Kidney epithelial cell (primary cell): ENCODE results near the gene NR3C1. TPM values are rescaled to one million over a fixed set of nuclear protein-coding genes. Genes with fewer than 3 reads are reported as not detected.

Experiments
- DNase-seq: peaks from one replicate; pipeline ENCODE4 v3.0.0-alpha.2; 2010; ENCODE audit warnings: low read depth
- H3K27me3 ChIP-seq: 2 replicates; pipeline ENCODE4 v1.6.0; 2011; ENCODE audit warnings: low read length; ENCODE audit not compliant: control insufficient read depth, insufficient read depth
- H3K36me3 ChIP-seq: 2 replicates; pipeline ENCODE4 v1.5.1; 2011; ENCODE audit warnings: low read length; ENCODE audit not compliant: control insufficient read depth, insufficient read depth
- H3K4me3 ChIP-seq: 2 replicates; pipeline ENCODE4 v1.5.1; 2011; ENCODE audit warnings: low read depth, mild to moderate bottlenecking, control low read depth, low read length
- total RNA-seq: library from RNA; depleted of rRNA; stranded (reverse); fragments of >200 nt; gene quantifications from 2 replicates; pipeline ENCODE4 v1.2.3, GENCODE V29; 2015
- TF ChIP-seq, protein P1 (sequence below): IDR thresholded peaks from 2 replicates; pipeline ENCODE4 v1.5.1; 2011; ENCODE audit warnings: mild to moderate bottlenecking, moderate library complexity, low read length, control low read depth, inconsistent platforms; ENCODE audit not compliant: insufficient read depth, poor library complexity, severe bottlenecking

NR3C1 gene
- total RNA-seq, 1 donor from 2014 or later = 18.3 TPM

DNA sequence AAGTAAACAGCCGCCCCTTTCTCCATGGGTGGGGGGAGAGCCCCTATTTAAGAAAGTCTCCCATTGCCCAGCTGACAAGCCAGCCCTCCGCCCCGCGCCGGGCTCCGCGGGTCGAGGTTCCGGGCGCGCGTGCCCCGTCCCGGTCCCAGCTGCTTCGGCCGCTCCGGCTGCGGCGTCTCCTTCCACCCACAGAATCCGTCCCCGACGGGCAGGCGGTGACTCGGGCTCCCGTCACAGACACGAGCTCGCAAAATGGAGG lies 223 bp downstream of the NR3C1 start:
- no peaks in the 10 kb centered on the region for H3K27me3 ChIP-seq
- TF ChIP-seq, protein P1, sequence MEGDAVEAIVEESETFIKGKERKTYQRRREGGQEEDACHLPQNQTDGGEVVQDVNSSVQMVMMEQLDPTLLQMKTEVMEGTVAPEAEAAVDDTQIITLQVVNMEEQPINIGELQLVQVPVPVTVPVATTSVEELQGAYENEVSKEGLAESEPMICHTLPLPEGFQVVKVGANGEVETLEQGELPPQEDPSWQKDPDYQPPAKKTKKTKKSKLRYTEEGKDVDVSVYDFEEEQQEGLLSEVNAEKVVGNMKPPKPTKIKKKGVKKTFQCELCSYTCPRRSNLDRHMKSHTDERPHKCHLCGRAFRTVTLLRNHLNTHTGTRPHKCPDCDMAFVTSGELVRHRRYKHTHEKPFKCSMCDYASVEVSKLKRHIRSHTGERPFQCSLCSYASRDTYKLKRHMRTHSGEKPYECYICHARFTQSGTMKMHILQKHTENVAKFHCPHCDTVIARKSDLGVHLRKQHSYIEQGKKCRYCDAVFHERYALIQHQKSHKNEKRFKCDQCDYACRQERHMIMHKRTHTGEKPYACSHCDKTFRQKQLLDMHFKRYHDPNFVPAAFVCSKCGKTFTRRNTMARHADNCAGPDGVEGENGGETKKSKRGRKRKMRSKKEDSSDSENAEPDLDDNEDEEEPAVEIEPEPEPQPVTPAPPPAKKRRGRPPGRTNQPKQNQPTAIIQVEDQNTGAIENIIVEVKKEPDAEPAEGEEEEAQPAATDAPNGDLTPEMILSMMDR = no peak
- no peak for DNase-seq
- no peaks in the 10 kb centered on the region for H3K36me3 ChIP-seq
- peak overlapping the region; percentile 88 for H3K4me3 ChIP-seq

DNA sequence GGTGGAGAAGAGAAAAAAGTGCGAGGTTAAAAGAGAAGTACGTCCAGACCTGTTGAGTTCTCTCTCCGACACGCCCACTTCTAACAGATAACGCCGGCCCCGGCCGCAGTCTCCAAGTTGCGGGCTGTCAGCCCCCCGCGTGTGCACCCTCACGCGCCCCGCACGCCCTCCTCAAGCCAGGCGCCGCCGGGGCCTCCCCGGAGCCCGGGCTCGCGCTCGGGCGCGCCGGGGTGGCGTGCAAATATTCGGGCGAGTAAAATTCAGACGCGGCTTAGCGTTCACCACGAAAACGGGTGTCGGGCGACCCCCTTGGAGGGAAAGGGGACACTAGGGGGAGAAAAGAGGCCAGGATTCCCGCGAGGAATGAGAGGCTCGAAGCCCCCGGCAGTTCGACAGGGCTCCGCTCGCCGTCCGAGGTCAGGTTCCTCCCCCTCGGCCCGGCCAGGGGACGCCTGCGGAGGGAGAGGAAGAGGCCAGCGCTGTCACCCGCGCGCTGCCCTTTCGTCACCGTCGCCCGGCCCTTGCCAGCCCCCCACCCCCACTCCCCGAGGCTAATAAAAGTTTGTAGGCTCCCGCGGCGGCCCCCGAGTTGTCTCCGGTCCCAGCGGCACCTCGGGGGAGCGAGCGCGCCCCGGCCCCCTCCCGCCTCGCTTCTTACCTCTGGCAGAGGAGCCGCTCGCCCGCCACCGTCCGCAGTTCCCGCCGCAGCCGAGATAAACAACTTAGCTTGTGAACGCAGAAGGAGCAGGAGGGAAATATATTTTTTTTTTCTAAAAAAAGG lies 743 bp downstream of the NR3C1 start:
- DNase-seq = no peak
- Histone ChIP-seq H3K4me3 (peak overlapping the region; percentile 88), H3K27me3 (no peaks in the 10 kb centered on the region), H3K36me3 (no peaks in the 10 kb centered on the region)
- TF ChIP-seq, protein P1 = no peak

DNA sequence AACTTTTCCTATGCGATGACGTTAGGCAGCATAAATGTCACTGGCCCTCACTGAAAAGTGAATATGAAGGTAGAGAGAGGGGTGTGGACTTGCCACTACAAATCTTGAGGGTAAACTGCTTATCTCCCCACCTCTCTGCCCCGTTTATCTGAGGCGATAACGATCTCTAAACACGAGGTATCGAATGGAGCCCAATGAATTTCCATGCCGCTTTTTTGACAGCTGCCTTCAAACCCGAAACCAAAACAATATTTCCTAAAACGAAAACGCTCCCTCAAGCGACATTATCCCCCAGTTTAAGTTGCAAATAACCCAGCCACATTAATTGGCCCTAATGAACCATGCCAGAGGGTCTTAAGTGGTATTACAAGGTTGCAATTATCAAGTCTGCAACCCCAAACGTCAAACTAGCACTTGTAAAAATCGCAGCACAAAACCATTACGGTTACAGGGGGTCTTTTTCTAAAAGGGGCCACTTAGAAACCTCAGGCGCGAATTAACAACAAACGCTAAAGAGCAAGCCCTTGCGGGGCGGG lies 1.4 kb downstream of the NR3C1 start:
- Histone ChIP-seq H3K4me3 (peak overlapping the region; percentile 88), H3K36me3 (no peaks in the 10 kb centered on the region), H3K27me3 (no peaks in the 10 kb centered on the region)
- TF ChIP-seq, protein P1 = no peak
- no peak for DNase-seq

DNA sequence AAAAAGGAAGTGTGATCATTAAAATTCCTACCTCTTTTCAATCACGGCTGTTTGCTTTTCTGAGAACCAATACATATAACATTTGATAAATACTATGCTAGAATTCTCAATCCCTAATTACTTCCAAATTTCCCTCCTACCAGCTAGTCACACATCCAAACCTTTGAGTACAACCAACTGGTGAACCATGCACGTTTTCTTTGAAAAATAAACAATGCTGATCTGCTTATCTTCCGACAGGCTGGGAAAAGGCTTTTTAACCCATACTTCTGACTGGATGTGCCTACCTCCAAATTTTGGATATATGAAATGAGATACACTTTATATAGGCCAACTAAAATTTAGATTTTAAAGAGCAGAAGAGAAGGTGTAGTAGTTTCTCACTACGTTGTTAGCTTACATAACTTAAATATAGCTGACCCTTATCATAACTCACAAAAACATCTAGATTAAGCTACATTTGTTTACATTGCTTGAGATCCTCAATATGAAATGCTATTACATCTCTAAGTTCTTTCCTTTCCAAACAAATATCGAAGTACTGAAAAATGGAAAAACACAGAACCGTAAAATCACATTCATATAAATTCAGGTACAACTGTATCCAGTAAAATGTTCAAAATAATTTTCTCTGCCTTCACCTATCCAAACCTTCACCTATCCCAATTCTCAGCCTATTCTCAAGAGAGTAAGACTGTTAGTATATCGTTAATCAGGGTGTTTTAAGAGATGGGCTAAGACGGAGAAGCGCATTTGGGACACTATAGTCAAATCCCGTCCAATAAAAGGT lies 2.1 kb downstream of the NR3C1 start:
- no peaks in the 10 kb centered on the region for H3K36me3 ChIP-seq
- H3K4me3 ChIP-seq = peak overlapping the region; percentile 88
- no peaks in the 10 kb centered on the region for H3K27me3 ChIP-seq
- TF ChIP-seq, protein P1 = no peak
- DNase-seq = no peak

DNA sequence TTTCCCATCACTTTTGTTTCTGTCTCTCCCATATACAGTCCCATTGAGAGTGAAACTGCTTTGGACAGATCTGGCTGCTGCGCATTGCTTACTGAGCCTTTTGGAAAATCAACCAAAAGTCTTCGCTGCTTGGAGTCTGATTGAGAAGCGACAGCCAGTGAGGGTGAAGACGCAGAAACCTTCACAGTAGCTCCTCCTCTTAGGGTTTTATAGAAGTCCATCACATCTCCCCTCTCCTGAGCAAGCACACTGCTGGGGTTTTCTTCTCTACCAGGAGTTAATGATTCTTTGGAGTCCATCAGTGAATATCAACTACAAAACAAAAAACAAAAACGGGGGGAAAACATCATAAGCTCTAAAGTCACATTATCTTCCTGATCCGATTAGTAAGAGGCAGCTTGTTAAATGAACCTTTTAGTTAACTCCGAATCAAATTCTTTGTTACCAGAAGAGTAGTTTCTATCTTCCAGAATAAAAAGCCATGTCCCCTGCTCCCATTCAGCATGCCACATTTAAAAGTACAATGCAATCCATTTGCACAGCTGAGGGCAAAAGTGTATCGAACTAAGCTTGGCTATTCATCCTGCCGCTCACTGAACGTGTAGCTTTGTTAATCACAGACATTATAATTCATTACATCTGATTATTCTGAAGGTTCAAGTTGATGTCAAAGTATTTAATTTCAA lies 2.8 kb downstream of the NR3C1 start:
- Histone ChIP-seq H3K27me3 (no peaks in the 10 kb centered on the region), H3K4me3 (no peak overlapping the region), H3K36me3 (no peaks in the 10 kb centered on the region)
- no peak for DNase-seq
- TF ChIP-seq, protein P1 = no peak
